Measurements from ENCODE around the gene OSBPL5.
A peak's percentile ranks its signal among the peaks of the same experiment; 100 is the strongest.

Gene OSBPL5

DNA sequence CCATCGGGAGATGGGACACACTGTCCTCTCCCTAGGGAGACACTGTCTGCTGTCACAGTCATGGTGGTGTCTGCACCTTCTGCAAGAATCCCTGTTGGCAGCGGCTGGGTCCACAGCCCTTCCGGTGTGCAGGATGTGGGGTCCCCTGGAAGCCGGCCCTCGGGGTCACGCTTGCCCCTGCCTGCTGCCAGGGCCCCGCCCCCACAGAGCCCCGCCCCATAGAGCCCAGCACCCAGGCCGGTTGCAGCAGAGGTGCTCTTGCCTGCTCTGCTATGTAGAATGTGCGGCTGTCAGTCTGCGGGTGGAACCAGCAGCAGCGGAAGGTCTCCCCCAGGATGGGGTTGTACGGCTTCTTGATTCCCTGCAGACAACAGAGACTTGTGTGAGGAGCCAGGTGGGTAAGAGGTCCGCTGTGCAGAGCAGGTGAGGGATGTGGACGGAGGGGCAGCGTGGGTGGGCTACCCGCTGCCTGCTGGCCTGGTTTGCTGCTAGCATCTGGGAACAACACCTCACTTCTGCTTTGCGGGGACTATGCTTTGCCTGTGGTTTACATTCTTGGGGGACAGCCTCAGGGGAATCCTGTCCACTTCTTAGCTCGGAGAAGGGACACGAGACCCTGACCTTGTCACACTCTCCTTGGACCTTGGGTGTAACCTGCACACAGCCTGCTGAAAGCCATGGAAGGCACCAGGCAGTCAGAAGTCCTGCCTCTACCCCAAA lies 63.0 kb downstream of the OSBPL5 start:
- peak; percentile 14 for DNase-seq (ENCODE audit: low read depth)
- no peak overlapping the region for H3K4me3 ChIP-seq (ENCODE audit: low read depth, low read length)
- TF ChIP-seq MYC (IDR thresholded peaks at IDR 0.05; ENCODE audit: low read depth, low read length) = no peak
- TF ChIP-seq, protein P1, sequence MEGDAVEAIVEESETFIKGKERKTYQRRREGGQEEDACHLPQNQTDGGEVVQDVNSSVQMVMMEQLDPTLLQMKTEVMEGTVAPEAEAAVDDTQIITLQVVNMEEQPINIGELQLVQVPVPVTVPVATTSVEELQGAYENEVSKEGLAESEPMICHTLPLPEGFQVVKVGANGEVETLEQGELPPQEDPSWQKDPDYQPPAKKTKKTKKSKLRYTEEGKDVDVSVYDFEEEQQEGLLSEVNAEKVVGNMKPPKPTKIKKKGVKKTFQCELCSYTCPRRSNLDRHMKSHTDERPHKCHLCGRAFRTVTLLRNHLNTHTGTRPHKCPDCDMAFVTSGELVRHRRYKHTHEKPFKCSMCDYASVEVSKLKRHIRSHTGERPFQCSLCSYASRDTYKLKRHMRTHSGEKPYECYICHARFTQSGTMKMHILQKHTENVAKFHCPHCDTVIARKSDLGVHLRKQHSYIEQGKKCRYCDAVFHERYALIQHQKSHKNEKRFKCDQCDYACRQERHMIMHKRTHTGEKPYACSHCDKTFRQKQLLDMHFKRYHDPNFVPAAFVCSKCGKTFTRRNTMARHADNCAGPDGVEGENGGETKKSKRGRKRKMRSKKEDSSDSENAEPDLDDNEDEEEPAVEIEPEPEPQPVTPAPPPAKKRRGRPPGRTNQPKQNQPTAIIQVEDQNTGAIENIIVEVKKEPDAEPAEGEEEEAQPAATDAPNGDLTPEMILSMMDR (IDR thresholded peaks at IDR 0.05; ENCODE audit: low read depth, low read length) = no peak
- TF ChIP-seq, protein P2, sequence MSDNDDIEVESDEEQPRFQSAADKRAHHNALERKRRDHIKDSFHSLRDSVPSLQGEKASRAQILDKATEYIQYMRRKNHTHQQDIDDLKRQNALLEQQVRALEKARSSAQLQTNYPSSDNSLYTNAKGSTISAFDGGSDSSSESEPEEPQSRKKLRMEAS (IDR thresholded peaks at IDR 0.05; ENCODE audit: low read depth, low read length) = no peak
- TF ChIP-seq POLR2A (IDR thresholded peaks at IDR 0.05; ENCODE audit: extremely low read depth, insufficient read length) = no peak

DNA sequence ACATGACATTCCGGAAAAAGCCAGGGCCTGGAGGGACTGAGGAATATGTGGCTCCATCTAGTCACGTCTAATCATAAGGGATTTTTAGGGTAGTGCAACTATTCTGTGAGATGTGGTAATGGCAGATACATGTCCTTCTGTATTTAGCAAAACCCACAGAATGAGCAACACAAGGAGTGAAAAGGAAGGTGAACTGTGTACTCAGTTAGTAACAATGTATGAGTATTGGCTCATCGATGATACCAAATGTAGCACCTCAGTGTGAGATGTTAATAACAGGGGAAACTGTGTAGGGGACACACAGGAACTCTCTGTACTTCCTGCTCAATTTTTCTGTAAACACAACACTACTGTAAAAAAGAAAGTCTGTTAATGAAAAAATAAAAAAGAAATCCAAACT lies 65.9 kb downstream of the OSBPL5 start:
- TF ChIP-seq POLR2A (IDR thresholded peaks at IDR 0.05; ENCODE audit: extremely low read depth, insufficient read length) (no peak), MYC (IDR thresholded peaks at IDR 0.05; ENCODE audit: low read depth, low read length) (no peak)
- TF ChIP-seq, protein P1 (IDR thresholded peaks at IDR 0.05; ENCODE audit: low read depth, low read length) = no peak
- TF ChIP-seq, protein P2 (IDR thresholded peaks at IDR 0.05; ENCODE audit: low read depth, low read length) = no peak
- DNase-seq (ENCODE audit: low read depth) = no peak
- H3K4me3 ChIP-seq (ENCODE audit: low read depth, low read length) = no peak overlapping the region

DNA sequence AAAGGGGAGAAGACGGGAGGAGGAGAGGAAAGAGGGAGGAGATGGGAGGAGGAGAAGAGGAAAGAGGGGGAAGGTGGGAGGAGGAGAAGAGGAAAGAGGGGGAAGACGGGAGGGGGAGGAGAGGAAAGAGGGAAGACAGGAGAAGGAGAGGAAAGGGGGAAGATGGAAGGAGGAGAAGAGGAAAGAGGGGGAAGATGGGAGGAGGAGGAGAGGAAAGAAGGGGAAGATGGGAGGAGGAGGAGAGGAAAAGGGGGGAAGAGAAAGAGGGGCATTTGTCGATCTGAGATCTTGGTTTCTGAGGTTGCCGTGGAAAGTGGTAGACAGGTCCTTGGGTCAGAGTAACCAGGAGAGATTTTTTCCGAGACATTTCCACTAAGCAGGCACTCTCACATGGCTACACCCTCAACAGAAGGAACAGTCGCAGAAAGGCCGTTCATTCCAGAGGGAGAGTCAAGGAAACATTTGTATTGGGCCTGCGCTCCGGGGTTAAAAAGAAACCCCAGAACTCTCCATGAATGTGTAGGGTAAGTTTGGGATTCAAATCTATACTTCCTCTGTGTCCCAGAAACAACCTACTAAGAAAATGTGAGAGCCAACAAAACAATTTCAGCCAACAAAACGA lies 68.1 kb downstream of the OSBPL5 start:
- DNase-seq (ENCODE audit: low read depth) = no peak
- H3K4me3 ChIP-seq (ENCODE audit: low read depth, low read length) = no peak overlapping the region
- TF ChIP-seq, protein P1 (IDR thresholded peaks at IDR 0.05; ENCODE audit: low read depth, low read length) = no peak
- TF ChIP-seq MYC (IDR thresholded peaks at IDR 0.05; ENCODE audit: low read depth, low read length) (no peak), POLR2A (IDR thresholded peaks at IDR 0.05; ENCODE audit: extremely low read depth, insufficient read length) (no peak)
- TF ChIP-seq, protein P2 (IDR thresholded peaks at IDR 0.05; ENCODE audit: low read depth, low read length) = no peak

DNA sequence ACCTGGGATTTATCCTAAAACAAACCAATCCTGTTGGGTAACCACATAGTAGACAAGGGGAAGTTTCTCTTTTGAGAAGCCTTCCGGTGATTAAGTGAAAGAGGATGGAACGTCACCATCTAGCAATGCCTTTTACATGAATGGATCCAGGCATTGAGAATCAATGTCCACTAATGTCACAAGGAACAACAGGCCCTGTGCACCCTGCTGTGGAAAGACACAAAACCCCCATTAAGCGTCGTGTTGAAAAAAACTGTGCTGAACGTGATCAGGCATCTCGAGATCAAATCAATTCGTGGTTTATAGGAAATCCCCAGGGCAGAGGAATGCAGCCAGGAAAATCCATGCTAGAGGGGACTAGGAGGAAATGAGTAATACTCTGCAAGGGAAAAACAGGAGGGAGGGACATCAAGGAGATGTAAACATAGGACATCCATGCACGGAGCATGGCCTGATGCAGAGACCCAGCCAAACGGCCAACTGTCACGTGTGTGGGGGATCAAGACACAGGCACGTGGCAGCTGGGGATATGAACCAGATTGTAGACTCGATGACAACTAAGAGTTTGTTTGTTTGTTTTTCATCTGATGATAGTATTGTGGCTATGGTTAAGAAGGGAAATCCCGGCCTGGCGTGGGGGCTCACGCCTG lies 69.3 kb downstream of the OSBPL5 start:
- H3K4me3 ChIP-seq (ENCODE audit: low read depth, low read length) = no peak overlapping the region
- TF ChIP-seq POLR2A (IDR thresholded peaks at IDR 0.05; ENCODE audit: extremely low read depth, insufficient read length) (no peak), MYC (IDR thresholded peaks at IDR 0.05; ENCODE audit: low read depth, low read length) (no peak)
- TF ChIP-seq, protein P2 (IDR thresholded peaks at IDR 0.05; ENCODE audit: low read depth, low read length) = no peak
- TF ChIP-seq, protein P1 (IDR thresholded peaks at IDR 0.05; ENCODE audit: low read depth, low read length) = no peak
- no peak for DNase-seq (ENCODE audit: low read depth)

DNA sequence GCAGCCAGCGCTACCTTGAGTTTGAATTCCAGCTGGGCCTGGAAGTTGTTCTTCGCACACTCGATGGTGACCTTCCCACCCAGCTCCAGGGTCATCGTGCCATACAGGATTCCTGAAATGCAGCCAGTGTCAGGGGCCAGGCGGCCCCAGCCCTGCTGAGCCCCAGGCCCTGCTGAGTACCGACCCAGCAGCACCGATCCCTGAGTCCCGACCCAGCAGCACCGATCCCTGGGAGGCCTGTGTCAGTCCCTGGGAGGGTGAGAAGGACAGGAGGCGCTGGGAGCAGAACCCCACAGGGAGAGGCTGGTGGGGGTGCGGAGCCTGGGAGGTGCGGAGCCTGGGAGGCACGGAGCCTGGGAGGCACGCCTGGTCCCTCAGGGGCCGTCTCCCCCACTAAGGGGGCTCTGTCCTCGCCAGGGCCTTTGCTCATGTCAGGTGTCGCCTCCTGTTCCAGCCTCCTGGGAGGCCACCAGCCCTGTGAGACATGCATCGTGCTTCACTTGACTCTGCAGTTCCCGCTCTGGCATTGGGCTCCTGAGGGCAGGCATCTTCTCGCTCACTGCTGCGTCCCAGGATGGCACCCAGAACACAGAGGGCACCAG lies 70.8 kb downstream of the OSBPL5 start:
- DNase-seq (ENCODE audit: low read depth) = no peak
- no peak overlapping the region for H3K4me3 ChIP-seq (ENCODE audit: low read depth, low read length)
- TF ChIP-seq, protein P1 (IDR thresholded peaks at IDR 0.05; ENCODE audit: low read depth, low read length) = no peak
- TF ChIP-seq MYC (IDR thresholded peaks at IDR 0.05; ENCODE audit: low read depth, low read length) (no peak), POLR2A (IDR thresholded peaks at IDR 0.05; ENCODE audit: extremely low read depth, insufficient read length) (no peak)
- TF ChIP-seq, protein P2 (IDR thresholded peaks at IDR 0.05; ENCODE audit: low read depth, low read length) = no peak

Data from NB4 (cell line).